ENCODE data around the gene IL15RA. TPM values are rescaled to one million over a fixed set of nuclear protein-coding genes. Genes with fewer than 3 reads are reported as not detected.

The IL15RA gene
- total and polyA plus RNA-seq, 2 of the 8 experiments (the other 6 are each of a cell fraction or from before 2014, with no cell fraction given): 1.3 to 1.4 TPM

- TF ChIP-seq RFX5 (IDR thresholded peaks at IDR 0.05; ENCODE audit: borderline replicate concordance, low read depth, low read length) (no peak), CTBP2 (IDR thresholded peaks at IDR 0.05; ENCODE audit: borderline replicate concordance, insufficient read depth, insufficient read length, low read length) (no peak), JUN (IDR thresholded peaks at IDR 0.05; ENCODE audit: low read depth, low read length) (no peak), TAF1 (IDR thresholded peaks at IDR 0.05; ENCODE audit: low read depth, low read length) (no peak)
These were observed 34.9 kb downstream of the IL15RA start (continued) for GRCh38 chr10:5942474-5942873.
